ENCODE results near the gene PLBD2.

Gene PLBD2

GRCh38 chr12:113329022-113329790, 29.2 kb upstream of the PLBD2 start:
- no peak overlapping the region for H3K4me2 ChIP-seq (ENCODE audit: insufficient read depth, low read length)
- H3K27me3 ChIP-seq (ENCODE audit: insufficient read depth, low read length, poor library complexity) = no peaks in the 10 kb centered on the region
- peaks cover 11% of the 10 kb centered on the region for H4K20me1 ChIP-seq (ENCODE audit: insufficient read depth, low read length)
- H3K9me3 ChIP-seq (ENCODE audit: insufficient read depth, low read length, severe bottlenecking) = no peaks in the 10 kb centered on the region
- H3K79me2 ChIP-seq (ENCODE audit: insufficient read depth, low read length) = peaks cover 12% of the 10 kb centered on the region
- TF ChIP-seq CTCF (IDR thresholded peaks at IDR 0.05; ENCODE audit: borderline replicate concordance, extremely low read depth, low read length, poor library complexity, severe bottlenecking) (no peak), EZH2 (IDR thresholded peaks at IDR 0.05; ENCODE audit: borderline replicate concordance, low read depth, low read length, severe bottlenecking) (no peak)
- H3K27ac ChIP-seq (ENCODE audit: low read length) = no peak overlapping the region; the same call in 1 of the 2 replicates
- peaks cover 21% of the 10 kb centered on the region for H3K4me1 ChIP-seq (ENCODE audit: insufficient read depth, low read length)
- no peak overlapping the region for H3K4me3 ChIP-seq (ENCODE audit: low read depth in 1 of 2, low read length in 2 of 2)
- peaks cover 56% of the 10 kb centered on the region for H3K36me3 ChIP-seq (ENCODE audit: insufficient read depth, low read length)
- H2AFZ ChIP-seq (ENCODE audit: low read depth, low read length) = no peak overlapping the region
- H3K9ac ChIP-seq (ENCODE audit: low read depth, low read length) = no peak overlapping the region
- DNase-seq (no peak), ATAC-seq (ENCODE audit: insufficient read depth, low read depth) (no peak)

- Histone ChIP-seq H3K9ac (ENCODE audit: low read depth, low read length) (no peak overlapping the region), H4K20me1 (ENCODE audit: insufficient read depth, low read length) (peaks cover 14% of the 10 kb centered on the region), H3K4me2 (ENCODE audit: insufficient read depth, low read length) (no peak overlapping the region), H2AFZ (ENCODE audit: low read depth, low read length) (no peak overlapping the region), H3K9me3 (ENCODE audit: insufficient read depth, low read length, severe bottlenecking) (no peaks in the 10 kb centered on the region), H3K79me2 (ENCODE audit: insufficient read depth, low read length) (peaks cover 17% of the 10 kb centered on the region), H3K4me1 (ENCODE audit: insufficient read depth, low read length) (peaks cover 24% of the 10 kb centered on the region), H3K27ac (ENCODE audit: low read length) (no peak overlapping the region), H3K27me3 (ENCODE audit: insufficient read depth, low read length, poor library complexity) (no peaks in the 10 kb centered on the region), H3K36me3 (ENCODE audit: insufficient read depth, low read length) (peaks cover 56% of the 10 kb centered on the region), H3K4me3 (ENCODE audit: low read depth in 1 of 2, low read length in 2 of 2) (no peak overlapping the region)
- ATAC-seq (ENCODE audit: insufficient read depth, low read depth) (no peak), DNase-seq (no peak)
- TF ChIP-seq CTCF (IDR thresholded peaks at IDR 0.05; ENCODE audit: borderline replicate concordance, extremely low read depth, low read length, poor library complexity, severe bottlenecking) (no peak), EZH2 (IDR thresholded peaks at IDR 0.05; ENCODE audit: borderline replicate concordance, low read depth, low read length, severe bottlenecking) (no peak)
Observed at GRCh38 chr12:113329791-113330417, 28.5 kb upstream of the PLBD2 start.

GRCh38 chr12:113330505-113330904, 27.9 kb upstream of the PLBD2 start:
- no peak overlapping the region for H3K4me2 ChIP-seq (ENCODE audit: insufficient read depth, low read length)
- H3K4me3 ChIP-seq (ENCODE audit: low read depth in 1 of 2, low read length in 2 of 2) = no peak overlapping the region
- no peak overlapping the region for H3K27ac ChIP-seq (ENCODE audit: low read length)
- DNase-seq (no peak), ATAC-seq (ENCODE audit: insufficient read depth, low read depth) (no peak)
- TF ChIP-seq EZH2 (IDR thresholded peaks at IDR 0.05; ENCODE audit: borderline replicate concordance, low read depth, low read length, severe bottlenecking) (no peak), CTCF (IDR thresholded peaks at IDR 0.05; ENCODE audit: borderline replicate concordance, extremely low read depth, low read length, poor library complexity, severe bottlenecking) (no peak)
- peaks cover 14% of the 10 kb centered on the region for H4K20me1 ChIP-seq (ENCODE audit: insufficient read depth, low read length)
- H3K9ac ChIP-seq (ENCODE audit: low read depth, low read length) = no peak overlapping the region
- peaks cover 29% of the 10 kb centered on the region for H3K4me1 ChIP-seq (ENCODE audit: insufficient read depth, low read length)
- H2AFZ ChIP-seq (ENCODE audit: low read depth, low read length) = no peak overlapping the region
- H3K9me3 ChIP-seq (ENCODE audit: insufficient read depth, low read length, severe bottlenecking) = no peaks in the 10 kb centered on the region
- no peaks in the 10 kb centered on the region for H3K27me3 ChIP-seq (ENCODE audit: insufficient read depth, low read length, poor library complexity)
- peaks cover 56% of the 10 kb centered on the region for H3K36me3 ChIP-seq (ENCODE audit: insufficient read depth, low read length)
- peaks cover 17% of the 10 kb centered on the region for H3K79me2 ChIP-seq (ENCODE audit: insufficient read depth, low read length)
